ENCODE data around the gene PKM. TPM values are rescaled to one million over a fixed set of nuclear protein-coding genes. Genes with fewer than 3 reads are reported as not detected.
A peak's percentile ranks its signal among the peaks of the same experiment; 100 is the strongest.

The PKM gene
- total and polyA plus RNA-seq, 9 of the 15 experiments (the other 6 are each of a cell fraction or from before 2014, with no cell fraction given), result 140 to 825 (median 383) TPM

- TF ChIP-seq TRIM25 (IDR thresholded peaks at IDR 0.05; ENCODE audit: borderline replicate concordance) (no peak), ZC3H4 (CRISPR knock-in tag; IDR thresholded peaks at IDR 0.05; ENCODE audit: borderline replicate concordance) (no peak), CAMTA2 (CRISPR knock-in tag; conservative IDR thresholded peaks at IDR 0.05) (no peak), TRIM24 (IDR thresholded peaks at IDR 0.05) (no peak), ZNF436 (CRISPR knock-in tag; IDR thresholded peaks at IDR 0.05) (no peak), KLF1 (tag; IDR thresholded peaks at IDR 0.05) (0 out of 2 replicates have a peak, but pooled peaks have one; percentile 17), ZNF511 (CRISPR knock-in tag; IDR thresholded peaks at IDR 0.05) (no peak), ZNF584 (CRISPR knock-in tag; IDR thresholded peaks at IDR 0.05; ENCODE audit: low read depth) (no peak), RUNX1 (IDR thresholded peaks at IDR 0.05; ENCODE audit: low read depth) (no peak), MCM5 (IDR thresholded peaks at IDR 0.05; ENCODE audit: low read depth) (no peak), GTF2A2 (tag; IDR thresholded peaks at IDR 0.05) (no peak), ZKSCAN3 (CRISPR knock-in tag; IDR thresholded peaks at IDR 0.05) (no peak), RFX7 (CRISPR knock-in tag; IDR thresholded peaks at IDR 0.05) (no peak), ZFP1 (CRISPR knock-in tag; IDR thresholded peaks at IDR 0.05) (no peak), ZNF512 (tag; IDR thresholded peaks at IDR 0.05) (no peak), ELF4 (CRISPR knock-in tag; IDR thresholded peaks at IDR 0.05) (no peak), ARNT (IDR thresholded peaks at IDR 0.05) (peak in 1 of 2 experiments; percentile 59; a peak in 1 of 4 replicates), NR2C1 (IDR thresholded peaks at IDR 0.05) (0 out of 2 replicates have a peak, but pooled peaks have one; percentile 21), NR2C1 (tag; IDR thresholded peaks at IDR 0.05) (no peak), LEF1 (IDR thresholded peaks at IDR 0.05) (peak; percentile 79), SREBF1 (IDR thresholded peaks at IDR 0.05; ENCODE audit: borderline replicate concordance, low read depth, low read length) (no peak), CREB1 (IDR thresholded peaks at IDR 0.05) (no peak), CREB1 (CRISPR knock-in tag; IDR thresholded peaks at IDR 0.05) (0 out of 2 replicates have a peak, but pooled peaks have one; percentile 38), YBX1 (IDR thresholded peaks at IDR 0.05) (no peak), TEAD4 (IDR thresholded peaks at IDR 0.05; ENCODE audit: low read length) (peak; percentile 94), TEAD4 (CRISPR knock-in tag; IDR thresholded peaks at IDR 0.05; ENCODE audit: borderline replicate concordance) (no peak), ATF3 (IDR thresholded peaks at IDR 0.05) (peak; percentile 41; the same call in 1 of the 2 replicates), ATF3 (CRISPR knock-in tag; conservative IDR thresholded peaks at IDR 0.05) (no peak)
Measured at GRCh38 chr15:72231833-72232478, 966 bp upstream of the PKM start (continued).
